GM23248 (cell line): ENCODE results near the gene LRIG1. TPM values are rescaled to one million over a fixed set of nuclear protein-coding genes. Genes with fewer than 3 reads are reported as not detected.

Experiments used
- DNase-seq: peaks from one replicate; pipeline ENCODE4 v3.0.0-alpha.2; 2015
- H2AFZ ChIP-seq: fragments of 200-600 bp; sonication (generic); 2 replicates; pipeline ENCODE4 v1.6.1; 2016; ENCODE audit warnings: antibody characterized with exemption
- H3F3A ChIP-seq: fragments of 200-600 bp; sonication (generic); 2 replicates; pipeline ENCODE4 v1.6.1; 2016; ENCODE audit warnings: mild to moderate bottlenecking, antibody characterized with exemption, mixed run types; ENCODE audit not compliant: insufficient read depth
- H3K27ac ChIP-seq: fragments of 200-600 bp; sonication (generic); 2 replicates; pipeline ENCODE4 v1.5.1; 2016; ENCODE audit warnings: mild to moderate bottlenecking
- H3K27me3 ChIP-seq: fragments of 200-600 bp; sonication (generic); replicated peaks from 2 replicates; pipeline ENCODE4 v1.6.1; 2016; ENCODE audit warnings: mild to moderate bottlenecking; ENCODE audit not compliant: insufficient read depth
- H3K36me3 ChIP-seq: fragments of 200-600 bp; sonication (generic); 2 replicates; pipeline ENCODE4 v1.6.1; 2016; ENCODE audit warnings: low read depth, mild to moderate bottlenecking
- H3K4me1 ChIP-seq: fragments of 200-600 bp; sonication (generic); 2 replicates; pipeline ENCODE4 v1.6.1; 2016; ENCODE audit warnings: mild to moderate bottlenecking; ENCODE audit not compliant: insufficient read depth
- H3K4me2 ChIP-seq: fragments of 200-600 bp; sonication (generic); one replicate; pipeline ENCODE4 v1.6.1; 2016; ENCODE audit warnings: mild to moderate bottlenecking; ENCODE audit not compliant: unreplicated experiment
- H3K4me3 ChIP-seq: fragments of 200-600 bp; sonication (generic); 2 replicates; pipeline ENCODE4 v1.5.1; 2016; ENCODE audit warnings: mild to moderate bottlenecking
- H3K79me2 ChIP-seq: fragments of 200-600 bp; sonication (generic); 2 replicates; pipeline ENCODE4 v1.6.1; 2016; ENCODE audit warnings: mild to moderate bottlenecking; ENCODE audit not compliant: insufficient read depth
- H3K9ac ChIP-seq: fragments of 200-600 bp; sonication (generic); 2 replicates; pipeline ENCODE4 v1.6.1; 2016; ENCODE audit warnings: mild to moderate bottlenecking
- H3K9me2 ChIP-seq: fragments of 200-600 bp; sonication (generic); 2 replicates; pipeline ENCODE4 v1.6.1; 2016; ENCODE audit warnings: mixed run types, mild to moderate bottlenecking, moderate library complexity; ENCODE audit not compliant: insufficient read depth
- H3K9me3 ChIP-seq: fragments of 200-600 bp; sonication (generic); one replicate; pipeline ENCODE4 v1.6.1; 2017; ENCODE audit warnings: low read depth
- H4K20me1 ChIP-seq: fragments of 200-600 bp; sonication (generic); 2 replicates; pipeline ENCODE4 v1.6.0; 2016; ENCODE audit not compliant: insufficient read depth
- EZH2 ChIP-seq: fragments of 200-600 bp; sonication (generic); IDR thresholded peaks from 2 replicates; pipeline ENCODE4 v1.6.1; 2018; ENCODE audit warnings: antibody characterized with exemption, mild to moderate bottlenecking; ENCODE audit not compliant: insufficient read depth, poor library complexity, severe bottlenecking
- EZH2phosphoT487 ChIP-seq: fragments of 200-600 bp; sonication (generic); IDR thresholded peaks from 2 replicates; pipeline ENCODE4 v1.6.1; 2018; ENCODE audit warnings: antibody characterized with exemption, moderate library complexity, mild to moderate bottlenecking, low read depth; ENCODE audit not compliant: insufficient read depth
- WGBS, 2 experiments: methylation state at CpG; one replicate each; pipeline ENCODE4 v1.1.6; 2015 to 2017; ENCODE audit warnings: low lambda C conversion rate in 2 of 2, low coverage in 1 of 2; ENCODE audit errors: missing lambda C conversion rate in 2 of 2; 5-methylcytosine and 5-hydroxymethylcytosine counted together
- in situ Hi-C: fragments of 300-500 bp; cut with MboI; formaldehyde crosslinking; loops from 2 replicates; pipeline ENCODE4 v1.15.0; 2020
- polyA plus RNA-seq: library from polyadenylated mRNA; unstranded; fragments of >200 nt; fragmentation: Nextera tagmentation; extraction: Ambion mirVana; gene quantifications from 2 replicates; pipeline ENCODE4 v1.2.1, GENCODE V29; 2016
- total RNA-seq: library from RNA; depleted of rRNA; stranded (reverse); fragments of >200 nt; shearing (Covaris generic); gene quantifications from 2 replicates; pipeline ENCODE4 v1.2.3, GENCODE V29; 2014

Gene LRIG1
- total and polyA plus RNA-seq, 2 experiments from 2014 or later: 3.1 to 6.5 TPM

DNA sequence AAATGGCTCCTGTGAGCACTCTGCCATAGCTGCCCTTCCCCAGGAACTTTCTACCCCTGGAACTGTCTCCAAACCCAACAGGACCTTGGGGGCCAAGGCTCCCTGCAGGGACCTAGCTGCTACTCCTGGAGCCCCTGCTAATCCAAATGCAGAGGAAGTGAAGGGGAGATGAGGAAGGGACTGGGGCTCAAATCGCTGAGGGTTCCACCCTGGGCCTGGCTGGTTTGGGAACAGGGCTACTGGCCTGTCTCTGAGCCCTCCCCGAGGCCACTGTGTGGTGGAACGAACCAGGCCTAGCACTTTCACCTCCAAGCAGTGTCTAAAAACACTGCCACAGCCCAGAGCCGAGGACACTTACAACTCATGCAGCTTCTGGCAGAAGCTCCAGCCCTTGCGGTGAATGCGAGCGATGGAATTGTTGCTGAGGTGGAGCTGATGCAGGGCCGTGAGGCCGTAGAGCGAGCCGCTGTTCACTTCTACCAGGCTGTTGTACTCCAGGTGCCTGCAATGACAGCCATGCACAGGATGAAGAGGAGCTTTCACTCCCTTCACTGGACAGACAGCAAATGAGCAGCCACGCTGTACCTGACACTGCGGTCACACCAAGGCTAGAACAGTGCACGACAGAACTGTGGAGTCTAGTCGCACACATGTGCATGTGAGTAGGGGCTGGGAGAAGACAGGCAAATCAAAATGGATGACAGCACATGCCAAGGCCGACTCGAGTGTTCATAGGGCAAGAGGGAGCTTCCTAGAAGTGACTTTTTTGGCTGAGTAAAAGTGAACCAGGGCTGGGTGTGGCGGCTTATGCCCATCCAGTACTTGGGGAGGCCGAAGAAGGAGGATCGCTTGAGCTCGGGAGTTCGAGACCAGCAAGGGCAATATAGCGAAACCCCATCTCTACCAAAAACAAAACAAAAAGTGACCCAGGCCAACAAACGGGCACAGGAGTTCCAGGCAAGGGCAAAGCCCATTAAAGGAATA is 90.8 kb downstream of the LRIG1 start:
- no peaks in the 10 kb centered on the region for H3K9me3 ChIP-seq
- H3K27me3 ChIP-seq: no peaks in the 10 kb centered on the region
- DNase-seq: no peak
- no peak overlapping the region for H3K4me3 ChIP-seq
- H3K79me2 ChIP-seq: no peaks in the 10 kb centered on the region
- peaks cover 39% of the 10 kb centered on the region for H3K4me1 ChIP-seq
- no peak for TF ChIP-seq EZH2phosphoT487
- no peak for TF ChIP-seq EZH2
- no peak overlapping the region for H3K9ac ChIP-seq
- no peaks in the 10 kb centered on the region for H3K9me2 ChIP-seq
- in situ Hi-C loops: loop anchor here (10.0 kb wide), 1 partner anchor 405 kb away; no protein-coding TSS in a partner anchor
- no peaks in the 10 kb centered on the region for H4K20me1 ChIP-seq
- H3K4me2 ChIP-seq: no peak overlapping the region
- peaks cover 13% of the 10 kb centered on the region for H3F3A ChIP-seq
- 94% methylated on average over 24 of the region's 24 CpGs for WGBS, 2 experiments
- no peaks in the 10 kb centered on the region for H3K36me3 ChIP-seq
- no peak overlapping the region for H3K27ac ChIP-seq
- H2AFZ ChIP-seq: no peak overlapping the region

DNA sequence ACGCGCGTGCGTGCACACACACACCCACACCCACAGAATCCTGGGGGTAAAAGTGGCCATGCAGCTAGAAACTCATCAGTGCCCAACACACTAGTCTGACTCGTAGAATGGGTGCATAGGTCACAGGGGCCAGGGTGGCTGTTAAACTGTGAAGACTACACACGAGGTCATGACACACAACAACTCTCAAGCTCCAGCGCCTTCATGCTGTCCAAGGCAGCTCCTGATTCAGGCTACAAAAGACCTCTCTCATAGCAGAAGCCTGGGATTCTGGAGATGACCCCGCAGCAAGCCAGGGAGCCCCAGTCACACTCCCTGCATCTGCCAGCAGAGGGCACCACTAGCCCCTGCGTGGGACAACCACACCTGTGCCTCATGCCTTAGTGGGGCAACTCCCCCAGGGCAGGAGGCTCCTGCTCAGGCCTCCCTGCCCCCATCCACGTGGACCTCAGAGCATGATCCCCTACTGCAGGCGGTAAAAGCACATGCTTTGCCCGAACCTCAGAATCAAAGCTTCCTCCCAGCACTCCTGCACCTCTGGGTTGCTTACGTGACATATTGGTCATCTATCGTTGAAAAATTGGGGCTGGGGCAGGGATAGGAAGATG is 93.1 kb downstream of the LRIG1 start:
- no peak overlapping the region for H2AFZ ChIP-seq
- no peaks in the 10 kb centered on the region for H3K36me3 ChIP-seq
- H3K4me2 ChIP-seq: no peak overlapping the region
- in situ Hi-C loops: loop anchor here (10.0 kb wide), 1 partner anchor 407 kb away; no protein-coding TSS in a partner anchor
- H3K4me1 ChIP-seq: peaks cover 36% of the 10 kb centered on the region
- H3K27ac ChIP-seq: no peak overlapping the region
- peak; percentile 64 for DNase-seq
- TF ChIP-seq EZH2: no peak
- TF ChIP-seq EZH2phosphoT487: no peak
- no peaks in the 10 kb centered on the region for H3K9me3 ChIP-seq
- H3K4me3 ChIP-seq: no peak overlapping the region
- H3F3A ChIP-seq: peaks cover 6% of the 10 kb centered on the region; the same call in 1 of the 2 replicates
- 54 to 62% methylated on average over 12 to 14 of the region's 14 CpGs for whole genome bisulfite sequencing, 2 experiments
- no peaks in the 10 kb centered on the region for H3K9me2 ChIP-seq
- H3K79me2 ChIP-seq: no peaks in the 10 kb centered on the region
- H3K27me3 ChIP-seq: no peaks in the 10 kb centered on the region
- H3K9ac ChIP-seq: no peak overlapping the region
- no peaks in the 10 kb centered on the region for H4K20me1 ChIP-seq

DNA sequence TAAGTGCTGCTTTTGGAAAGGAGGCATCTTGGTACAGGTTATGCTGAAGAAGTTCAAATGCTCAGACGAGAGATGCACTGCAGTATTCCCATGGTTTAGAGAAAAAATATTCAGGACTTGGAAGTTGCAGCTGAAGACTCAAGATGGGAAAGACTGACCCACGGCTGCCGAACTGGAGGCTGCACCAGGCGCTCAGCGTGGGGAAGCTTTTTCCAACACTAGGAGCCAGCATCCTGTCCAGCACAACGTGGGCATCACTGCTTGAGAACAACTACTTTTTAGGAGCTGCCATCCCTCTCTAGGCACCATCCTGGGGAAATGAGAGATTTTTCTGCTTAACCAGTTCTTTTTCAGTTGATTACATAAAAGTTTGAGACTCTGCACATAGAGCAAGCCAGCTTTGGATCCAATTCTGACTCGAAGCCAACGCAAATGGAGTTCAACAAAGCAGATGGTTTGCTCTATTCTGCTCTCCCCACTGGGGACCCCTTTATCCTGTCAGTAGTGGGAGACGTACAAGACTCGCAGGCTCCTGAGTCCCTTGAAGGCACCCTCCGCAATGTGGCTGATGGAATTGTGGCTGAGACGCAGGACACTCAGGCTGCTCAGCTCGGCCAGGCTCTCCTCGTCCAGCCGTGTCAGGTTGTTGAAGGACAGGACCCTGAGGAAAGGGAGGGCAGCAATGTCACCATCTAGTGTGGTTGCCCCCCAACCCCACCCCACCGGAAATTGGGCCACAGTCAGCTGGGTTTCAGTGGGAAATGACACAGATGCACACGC is 93.8 kb downstream of the LRIG1 start:
- no peaks in the 10 kb centered on the region for H4K20me1 ChIP-seq
- H3K79me2 ChIP-seq: no peaks in the 10 kb centered on the region
- H3F3A ChIP-seq: peaks cover 6% of the 10 kb centered on the region; the same call in 1 of the 2 replicates
- no peaks in the 10 kb centered on the region for H3K9me3 ChIP-seq
- H3K4me3 ChIP-seq: no peak overlapping the region
- H3K9ac ChIP-seq: no peak overlapping the region
- DNase-seq: no peak
- no peak overlapping the region for H3K27ac ChIP-seq
- no peaks in the 10 kb centered on the region for H3K27me3 ChIP-seq
- H3K9me2 ChIP-seq: no peaks in the 10 kb centered on the region
- no peaks in the 10 kb centered on the region for H3K36me3 ChIP-seq
- no peak overlapping the region for H3K4me2 ChIP-seq
- no peak for TF ChIP-seq EZH2
- no peak for TF ChIP-seq EZH2phosphoT487
- H3K4me1 ChIP-seq: peaks cover 32% of the 10 kb centered on the region
- no peak overlapping the region for H2AFZ ChIP-seq
- WGBS, 2 experiments: 68 to 69% methylated on average over 17 of the region's 17 CpGs
- in situ Hi-C loops: loop anchor here (10.0 kb wide), 1 partner anchor 408 kb away; no protein-coding TSS in a partner anchor

DNA sequence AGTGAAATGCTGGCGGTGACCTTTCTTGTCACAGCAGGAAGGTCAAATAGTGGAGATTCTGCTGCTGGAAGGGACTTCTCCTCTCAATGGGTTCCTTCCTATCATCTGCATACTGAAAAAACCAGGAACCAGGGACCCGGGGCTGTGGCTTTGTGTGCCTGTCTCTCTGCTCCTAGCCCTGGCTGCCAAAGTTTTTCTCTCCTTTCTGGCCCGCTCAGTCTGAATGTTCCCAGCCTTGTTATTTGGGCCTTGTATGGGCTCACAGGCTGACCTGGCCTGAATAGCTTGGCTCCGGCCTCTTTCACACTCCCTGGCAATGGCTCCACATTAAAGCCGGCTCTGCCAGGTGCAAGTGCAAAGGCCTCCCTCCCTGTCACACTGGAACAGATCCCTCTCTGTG is 94.7 kb downstream of the LRIG1 start:
- in situ Hi-C loops: loop anchor here (10.0 kb wide), 1 partner anchor 409 kb away; no protein-coding TSS in a partner anchor
- WGBS, 2 experiments: 36 to 43% methylated on average over 5 of the region's 5 CpGs

More for the DNA sequence above, 94.7 kb downstream of the LRIG1 start:
- Histone ChIP-seq H4K20me1 (no peaks in the 10 kb centered on the region), H3F3A (peaks cover 6% of the 10 kb centered on the region; the same call in 1 of the 2 replicates), H3K9me3 (no peaks in the 10 kb centered on the region), H3K4me3 (no peak overlapping the region), H3K36me3 (no peaks in the 10 kb centered on the region), H3K9ac (peak overlapping the region; percentile 34; the same call in 1 of the 2 replicates), H3K27me3 (no peaks in the 10 kb centered on the region), H3K4me1 (peaks cover 26% of the 10 kb centered on the region), H3K79me2 (no peaks in the 10 kb centered on the region), H2AFZ (0 out of 2 replicates have a peak overlapping the region, but pooled peaks have one; percentile 27), H3K27ac (peak overlapping the region; percentile 43), H3K4me2 (peak overlapping the region; percentile 6), H3K9me2 (no peaks in the 10 kb centered on the region)
- DNase-seq: no peak
- TF ChIP-seq EZH2 (no peak), EZH2phosphoT487 (no peak)
